Ovary (tissue), 9 donors: ENCODE measurements around the gene MACIR. TPM values are rescaled to one million over a fixed set of nuclear protein-coding genes. Genes with fewer than 3 reads are reported as not detected.

ENCODE experiments used
- DNase-seq, 5 donors: peaks; one replicate each; pipeline ENCODE4 v3.0.0-alpha.2; 2019 to 2020
- H3K27ac ChIP-seq, 2 donors: fragments of 200-600 bp; one replicate each; pipeline versions ENCODE4 v1.5.1 to v1.8.0; 2019 to 2022
- H3K27me3 ChIP-seq: fragments of 200-600 bp; one replicate; pipeline ENCODE4 v1.8.0; 2022
- H3K36me3 ChIP-seq: fragments of 200-600 bp; sonication (generic); one replicate; pipeline ENCODE4 v1.5.1; 2019
- H3K4me1 ChIP-seq: one replicate; pipeline ENCODE4 v1.8.1; 2013; ENCODE audit warnings: mild to moderate bottlenecking, moderate library complexity; ENCODE audit not compliant: insufficient read depth
- H3K4me3 ChIP-seq: fragments of 200-600 bp; sonication (generic); one replicate; pipeline ENCODE4 v1.5.1; 2017
- H3K9me3 ChIP-seq, 2 donors: fragments of 200-600 bp in 1 of 2; sonication (generic) in 1 of 2; one replicate each; pipeline versions ENCODE4 v1.5.1 to v1.8.1; 2013 to 2019; ENCODE audit warnings: mild to moderate bottlenecking in 1 of 2, moderate library complexity in 1 of 2
- EP300 ChIP-seq: sonication (generic); formaldehyde crosslinking; IDR thresholded peaks from one replicate; pipeline ENCODE4 v1.6.1; 2017; ENCODE audit warnings: antibody characterized with exemption
- POLR2A ChIP-seq: fragments of 450-650 bp; IDR thresholded peaks from one replicate; pipeline ENCODE4 v1.6.1; 2017; ENCODE audit warnings: antibody characterized with exemption, mild to moderate bottlenecking, moderate library complexity
- WGBS, 3 donors: extraction: QIAGEN DNeasy Blood & Tissue Kit in 1 of 3; methylation state at CpG; one replicate each; pipeline versions ENCODE4 v1.1.5 to v1.1.7; 2013 to 2017; 5-methylcytosine and 5-hydroxymethylcytosine counted together
- intact Hi-C, 4 donors: fragments of 100-400 bp; cut with DNase I; formaldehyde crosslinking; loops; one replicate each; pipeline versions ENCODE4 v1.11.0 to v1.15.1; 2022 to 2023
- polyA plus RNA-seq, 2 donors: library from polyadenylated mRNA; stranded (reverse); fragments of 200-250 nt in 1 of 2; fragments of 350-450 nt in 1 of 2; fragmentation: Illumina TruSeq in 1 of 2; extraction: RNeasy Lipid Tissue Mini Kit (QIAGEN cat#74804) in 1 of 2; gene quantifications; one replicate each; pipeline ENCODE4 v1.2.3, GENCODE V29; 2013 to 2014
- total RNA-seq, 7 donors: library from RNA; depleted of rRNA in 2 of 7; stranded (reverse); fragments of >200 nt in 2 of 7; fragmentation: NEBNext Ultra II Directional in 3 of 7; extraction: Animal tissue kit (Norgen Biotek cat#: 25700) in 3 of 7; gene quantifications; one replicate each; pipeline versions ENCODE4 v1.1.0 to v1.2.4, GENCODE V29; 2016 to 2023
- TF ChIP-seq, protein P1 (sequence below), 3 donors: fragments of 450-650 bp in 2 of 3; fragments of 200-600 bp in 1 of 3; IDR thresholded peaks; one replicate each; pipeline versions ENCODE4 v1.5.1 to v1.8.0; 2016 to 2022; ENCODE audit warnings: antibody characterized with exemption in 3 of 3, mild to moderate bottlenecking in 1 of 3
- donor health status: DM: no; HTN: no; CAD: no; lungs with moderate emphysema.
- donor health status: DM: no; HTN: no; CAD: no.
- donor health status: Bipolar disorder and iron deficiency.
- donor health status: DM: yes; HTN: yes; CAD: no.
- donor health status: DM: no; HTN: no; CAD: no.
- donor health status: DM: yes; HTN: yes; CAD: no.

The MACIR gene
- total and polyA plus RNA-seq, 9 donors = 3.4 to 7.2 (median 4.3) TPM

- Histone ChIP-seq H3K9me3 (no peaks in the 10 kb centered on the region), H3K27ac (no peak overlapping the region), H3K4me3 (no peak overlapping the region), H3K36me3 (no peaks in the 10 kb centered on the region), H3K27me3 (no peaks in the 10 kb centered on the region), H3K4me1 (peaks cover 1% of the 10 kb centered on the region)
- 81 to 86% (median 85%) methylated on average over 2 of the region's 2 CpGs for WGBS, 3 donors
- no peak for DNase-seq
- TF ChIP-seq EP300 (no peak), POLR2A (no peak)
- TF ChIP-seq, protein P1, sequence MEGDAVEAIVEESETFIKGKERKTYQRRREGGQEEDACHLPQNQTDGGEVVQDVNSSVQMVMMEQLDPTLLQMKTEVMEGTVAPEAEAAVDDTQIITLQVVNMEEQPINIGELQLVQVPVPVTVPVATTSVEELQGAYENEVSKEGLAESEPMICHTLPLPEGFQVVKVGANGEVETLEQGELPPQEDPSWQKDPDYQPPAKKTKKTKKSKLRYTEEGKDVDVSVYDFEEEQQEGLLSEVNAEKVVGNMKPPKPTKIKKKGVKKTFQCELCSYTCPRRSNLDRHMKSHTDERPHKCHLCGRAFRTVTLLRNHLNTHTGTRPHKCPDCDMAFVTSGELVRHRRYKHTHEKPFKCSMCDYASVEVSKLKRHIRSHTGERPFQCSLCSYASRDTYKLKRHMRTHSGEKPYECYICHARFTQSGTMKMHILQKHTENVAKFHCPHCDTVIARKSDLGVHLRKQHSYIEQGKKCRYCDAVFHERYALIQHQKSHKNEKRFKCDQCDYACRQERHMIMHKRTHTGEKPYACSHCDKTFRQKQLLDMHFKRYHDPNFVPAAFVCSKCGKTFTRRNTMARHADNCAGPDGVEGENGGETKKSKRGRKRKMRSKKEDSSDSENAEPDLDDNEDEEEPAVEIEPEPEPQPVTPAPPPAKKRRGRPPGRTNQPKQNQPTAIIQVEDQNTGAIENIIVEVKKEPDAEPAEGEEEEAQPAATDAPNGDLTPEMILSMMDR (IDR thresholded peaks at IDR 0.05) = no peak
- intact Hi-C loops = no loop called here
These were observed 13.8 kb downstream of the MACIR start for GRCh38 chr5:103272377-103272776.

DNA sequence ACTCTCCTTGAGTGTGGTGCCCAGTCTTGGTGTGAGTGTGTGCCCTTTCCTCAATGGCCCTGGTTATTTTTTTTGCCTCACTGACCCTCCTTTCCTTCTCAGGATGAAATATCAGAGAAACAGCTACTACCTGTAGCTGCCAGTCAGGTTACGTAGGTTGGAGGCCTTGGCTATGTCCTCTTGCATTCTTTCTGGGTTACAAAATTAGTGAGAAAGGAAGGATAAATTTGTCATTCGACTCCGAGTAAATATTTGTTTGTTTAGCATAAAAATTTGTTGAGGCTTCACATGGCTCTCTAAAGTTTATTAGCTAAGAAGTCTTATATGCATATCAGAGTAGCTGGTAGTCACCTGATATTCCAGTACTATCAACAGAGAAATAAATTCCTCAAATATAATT, 15.4 kb downstream of the MACIR start:
- DNase-seq = no peak
- no peaks in the 10 kb centered on the region for H3K9me3 ChIP-seq
- no peaks in the 10 kb centered on the region for H3K36me3 ChIP-seq
- TF ChIP-seq POLR2A (no peak), EP300 (no peak)
- TF ChIP-seq, protein P1 (IDR thresholded peaks at IDR 0.05) = no peak
- H3K4me1 ChIP-seq = peaks cover 1% of the 10 kb centered on the region
- no peaks in the 10 kb centered on the region for H3K27me3 ChIP-seq
- H3K4me3 ChIP-seq = no peak overlapping the region
- no peak overlapping the region for H3K27ac ChIP-seq
- intact Hi-C loops = no loop called here
- 96 to 98% (median 97%) methylated on average over 3 of the region's 3 CpGs for WGBS, 3 donors

- DNase-seq = no peak
- no peaks in the 10 kb centered on the region for H3K36me3 ChIP-seq
- H3K27ac ChIP-seq = no peak overlapping the region
- H3K4me3 ChIP-seq = no peak overlapping the region
- WGBS, 3 donors = 97 to 99% (median 98%) methylated on average over 12 of the region's 12 CpGs
- no peaks in the 10 kb centered on the region for H3K4me1 ChIP-seq
- intact Hi-C loops = no loop called here
- TF ChIP-seq, protein P1 (IDR thresholded peaks at IDR 0.05) = no peak
- TF ChIP-seq POLR2A (no peak), EP300 (no peak)
- H3K27me3 ChIP-seq = no peaks in the 10 kb centered on the region
- no peaks in the 10 kb centered on the region for H3K9me3 ChIP-seq
These were observed 17.3 kb downstream of the MACIR start for GRCh38 chr5:103275851-103276250.

- Histone ChIP-seq H3K27ac (no peak overlapping the region), H3K4me3 (no peak overlapping the region), H3K9me3 (no peaks in the 10 kb centered on the region), H3K27me3 (no peaks in the 10 kb centered on the region), H3K4me1 (no peaks in the 10 kb centered on the region), H3K36me3 (no peaks in the 10 kb centered on the region)
- TF ChIP-seq EP300 = no peak
- TF ChIP-seq, protein P1 (IDR thresholded peaks at IDR 0.05) = no peak
- TF ChIP-seq POLR2A = no peak
- DNase-seq = no peak
- intact Hi-C loops = no loop called here
- 96 to 99% (median 98%) methylated on average over 3 of the region's 3 CpGs for WGBS, 3 donors
These were observed 22.4 kb downstream of the MACIR start for GRCh38 chr5:103280967-103281366.
